HG03135 (cell line): ENCODE measurements around the gene IL19.

Experiments used
- ATAC-seq: cut with Tn5 transposase; IDR thresholded peaks from one replicate; pipeline ENCODE4 v1.9.1; 2021; ENCODE audit warnings: mild to moderate bottlenecking, moderate library complexity; ENCODE audit not compliant: unreplicated experiment

IL19 gene

GRCh38 chr1:206885341-206886060, 114.9 kb downstream of the IL19 start:
- ATAC-seq = no peak

GRCh38 chr1:206886831-206887230, 116.3 kb downstream of the IL19 start:
- no peak for ATAC-seq

GRCh38 chr1:206887701-206888100, 117.1 kb downstream of the IL19 start:
- no peak for ATAC-seq

GRCh38 chr1:206890125-206891060, 119.8 kb downstream of the IL19 start:
- ATAC-seq = no peak

- no peak for ATAC-seq
Measured at GRCh38 chr1:206891412-206891811, 120.8 kb downstream of the IL19 start.
